K562 (cell line): ENCODE data around the gene KCTD19. TPM values are rescaled to one million over a fixed set of nuclear protein-coding genes. Genes with fewer than 3 reads are reported as not detected.

Source experiments
- ADNP ChIP-seq: fragments of 200-800 bp; sonication (Bioruptor generic); IDR thresholded peaks from 2 replicates; pipeline ENCODE4 v1.6.1; 2016; ENCODE audit warnings: missing genetic modification characterization, missing compliant biosample characterization
- AFF1 ChIP-seq, 2 experiments: fragments of 450-650 bp; IDR thresholded peaks; 2 replicates each; pipeline ENCODE4 v1.6.1; 2018; ENCODE audit warnings: mild to moderate bottlenecking in 2 of 2, low read depth in 1 of 2; ENCODE audit not compliant: partially characterized antibody in 2 of 2
- AFF4 ChIP-seq: sonication (generic); formaldehyde crosslinking; IDR thresholded peaks from 2 replicates; pipeline ENCODE4 v1.8.0; 2023; ENCODE audit warnings: mild to moderate bottlenecking, missing genetic modification reagents
- CBFA2T3 ChIP-seq: fragments of 450-650 bp; IDR thresholded peaks from 2 replicates; pipeline ENCODE4 v1.6.1; 2017
- CREM ChIP-seq: IDR thresholded peaks from 2 replicates; pipeline ENCODE4 v1.6.1; 2014; ENCODE audit warnings: antibody characterized with exemption, low read depth
- FOS ChIP-seq: IDR thresholded peaks from 3 replicates; pipeline ENCODE4 v1.6.1; 2011; ENCODE audit not compliant: insufficient read length; ENCODE audit errors: extremely low read depth
- FOXJ2 ChIP-seq: fragments of 200-800 bp; sonication (Bioruptor generic); IDR thresholded peaks from 2 replicates; pipeline ENCODE4 v1.6.1; 2016; ENCODE audit warnings: missing genetic modification characterization, missing compliant biosample characterization
- GATAD2B ChIP-seq: fragments of 450-650 bp; IDR thresholded peaks from 2 replicates; pipeline ENCODE4 v1.6.1; 2017; ENCODE audit warnings: mild to moderate bottlenecking, borderline replicate concordance
- HINFP ChIP-seq: fragments of 450-650 bp; conservative IDR thresholded peaks from 2 replicates; pipeline ENCODE4 v1.6.1; 2016; ENCODE audit warnings: missing genetic modification characterization, low read depth, mild to moderate bottlenecking, control low read depth, missing compliant biosample characterization
- MIER1 ChIP-seq: fragments of 450-650 bp; IDR thresholded peaks from 2 replicates; pipeline ENCODE4 v1.6.1; 2016; ENCODE audit warnings: antibody characterized with exemption, mild to moderate bottlenecking, low read depth
- PHB2 ChIP-seq: fragments of 450-650 bp; IDR thresholded peaks from 2 replicates; pipeline ENCODE4 v1.6.1; 2017; ENCODE audit warnings: low read depth
- SRF ChIP-seq, 2 experiments: fragments of 250-450, 450-650 bp in 1 of 2; sonication (Bioruptor Pico) in 1 of 2; sonication (generic) in 1 of 2; formaldehyde crosslinking; IDR thresholded peaks; 2 replicates each; pipeline versions ENCODE4 v1.5.0 to v1.5.1; 2020 to 2022; ENCODE audit warnings: mild to moderate bottlenecking in 1 of 2, missing genetic modification reagents in 1 of 2
- STAT5A ChIP-seq: IDR thresholded peaks from 2 replicates; pipeline ENCODE4 v1.6.1; 2012; ENCODE audit warnings: low read length, inconsistent platforms, borderline replicate concordance
- TAF9B ChIP-seq: fragments of 450-650 bp; IDR thresholded peaks from 2 replicates; pipeline ENCODE4 v1.6.1; 2018; ENCODE audit warnings: mild to moderate bottlenecking; ENCODE audit not compliant: partially characterized antibody
- TAL1 ChIP-seq: fragments of 450-650 bp; IDR thresholded peaks from 2 replicates; pipeline ENCODE4 v1.6.1; 2016; ENCODE audit warnings: mild to moderate bottlenecking
- THRAP3 ChIP-seq: fragments of 450-650 bp; IDR thresholded peaks from 2 replicates; pipeline ENCODE4 v1.6.1; 2016; ENCODE audit warnings: mild to moderate bottlenecking, inconsistent platforms, borderline replicate concordance
- USF1 ChIP-seq: sonication (generic); formaldehyde crosslinking; IDR thresholded peaks from 2 replicates; pipeline ENCODE4 v1.9.0; 2022; ENCODE audit warnings: mild to moderate bottlenecking, missing genetic modification reagents
- ZFX ChIP-seq: sonication (generic); formaldehyde crosslinking; IDR thresholded peaks from 2 replicates; pipeline ENCODE4 v1.8.0; 2022; ENCODE audit warnings: mild to moderate bottlenecking, missing genetic modification reagents, moderate library complexity
- ZNF589 ChIP-seq: fragments of 200-800 bp; sonication (Bioruptor generic); IDR thresholded peaks from 2 replicates; pipeline ENCODE4 v1.6.1; 2016; ENCODE audit warnings: low read depth, missing genetic modification characterization, missing compliant biosample characterization
- polyA plus RNA-seq, 8 experiments: library from polyadenylated mRNA; depleted of rRNA in 4 of 8; stranded (reverse) in 5 of 8; unstranded in 3 of 8; fragments of >200 nt; fragmentation: Nextera tagmentation in 2 of 8; fragmentation: Illumina TruSeq in 1 of 8; extraction: Ambion mirVana in 2 of 8; extraction: Trizol in 1 of 8; gene quantifications; 2 replicates each; pipeline versions ENCODE4 v1.2.1 to v1.2.3, GENCODE V29; 2011 to 2014; ENCODE audit warnings: inconsistent platforms in 1 of 8, missing spikeins in 1 of 8
- total RNA-seq, 7 experiments: library from RNA; depleted of rRNA in 6 of 7; stranded (reverse); fragments of >200 nt in 6 of 7; fragmentation: Illumina TruSeq in 2 of 7; extraction: Trizol in 2 of 7; gene quantifications; 2 replicates each; pipeline versions ENCODE4 v1.2.1 to v1.2.3, GENCODE V29; 2011 to 2021; ENCODE audit warnings: low replicate concordance in 1 of 7

KCTD19 gene
- total and polyA plus RNA-seq, 9 of the 15 experiments (the other 6 are each of a cell fraction or from before 2014, with no cell fraction given) = 0.03 to 0.91 (median 0.22) TPM; not detected in 2

- TF ChIP-seq AFF1 (IDR thresholded peaks at IDR 0.05; ENCODE audit: low read depth in 1 of 2, partially characterized antibody in 2 of 2) (peak in 1 of 2 experiments; percentile 55), THRAP3 (no peak), USF1 (CRISPR knock-in tag) (no peak), ZFX (CRISPR knock-in tag) (peak; percentile 11; the same call in 1 of the 2 replicates), HINFP (no peak), ZNF589 (CRISPR knock-in tag) (0 out of 2 replicates have a peak, but pooled peaks have one; percentile 35), ADNP (peak; percentile 31; the same call in 1 of the 2 replicates), MIER1 (peak; percentile 63), GATAD2B (no peak), CREM (peak; percentile 69), TAF9B (no peak), PHB2 (peak; percentile 63), FOS (peak; percentile 57), FOXJ2 (tag) (0 out of 2 replicates have a peak, but pooled peaks have one; percentile 40), STAT5A (peak; percentile 56; the same call in 1 of the 2 replicates), SRF (CRISPR knock-in tag; IDR thresholded peaks at IDR 0.05) (peak in 1 of 2 experiments; percentile 49; a peak in 1 of 4 replicates), TAL1 (peak; percentile 84), AFF4 (CRISPR knock-in tag) (no peak), CBFA2T3 (peak; percentile 94)
These were observed 58.4 kb downstream of the KCTD19 start (continued) for GRCh38 chr16:67268136-67268579.
